Fibroblast of skin of right biceps (primary cell): ENCODE measurements around the gene ACTN3.
A peak's percentile ranks its signal among the peaks of the same experiment; 100 is the strongest.
"Not testable (repeated sequence)": the region's sequence is repeated elsewhere in the genome, so short reads cannot be mapped to it uniquely, and the experiment has no call there.

Source experiments
- DNase-seq: peaks from one replicate; pipeline ENCODE4 v3.0.0-alpha.2; 2013

Gene ACTN3

GRCh38 chr11:66546368-66546965 lies at the start of gene ACTN3:
Gene ACTN3 (plus strand): TSS chr11:66546903. CDS start chr11:66546938, 35 bp downstream.
- DNase-seq, result peak; percentile 45

- no peak for DNase-seq
Observed at GRCh38 chr11:66497206-66497605, 49.5 kb upstream of the ACTN3 start.

GRCh38 chr11:66498506-66498905 lies 48.2 kb upstream of the ACTN3 start:
- no peak for DNase-seq

- DNase-seq, result no peak
Observed at GRCh38 chr11:66505276-66505816, 41.4 kb upstream of the ACTN3 start.

- no peak for DNase-seq
Observed at GRCh38 chr11:66509131-66509561, 37.6 kb upstream of the ACTN3 start.

GRCh38 chr11:66510271-66510989 lies 36.3 kb upstream of the ACTN3 start, which contains the start of gene BBS1:
Gene BBS1 (plus strand): TSS chr11:66510635. CDS start chr11:66510660, 25 bp downstream.
- DNase-seq, result peak; percentile 79

- DNase-seq, result no peak
Observed at GRCh38 chr11:66510990-66511339, 35.7 kb upstream of the ACTN3 start.

GRCh38 chr11:66523611-66524010 lies 23.1 kb upstream of the ACTN3 start:
- DNase-seq, result no peak

GRCh38 chr11:66524304-66525040 lies 22.2 kb upstream of the ACTN3 start:
- DNase-seq, result no peak

- DNase-seq, result no peak
Observed at GRCh38 chr11:66529069-66529468, 17.6 kb upstream of the ACTN3 start.

- no peak for DNase-seq
Observed at GRCh38 chr11:66529655-66530054, 17.0 kb upstream of the ACTN3 start.

- no peak for DNase-seq
Observed at GRCh38 chr11:66530927-66531709, 15.6 kb upstream of the ACTN3 start.

GRCh38 chr11:66531841-66532240 lies 14.9 kb upstream of the ACTN3 start:
- no peak for DNase-seq

GRCh38 chr11:66532784-66533183 lies 13.9 kb upstream of the ACTN3 start:
- DNase-seq, result no peak

GRCh38 chr11:66539170-66539869 lies 7.4 kb upstream of the ACTN3 start:
- no peak for DNase-seq

GRCh38 chr11:66539870-66540213 lies 6.9 kb upstream of the ACTN3 start:
- no peak for DNase-seq

GRCh38 chr11:66540598-66540997 lies 6.1 kb upstream of the ACTN3 start:
- DNase-seq, result not testable (repeated sequence)

- no peak for DNase-seq
Observed at GRCh38 chr11:66541892-66542291, 4.8 kb upstream of the ACTN3 start.

GRCh38 chr11:66542362-66542761 lies 4.3 kb upstream of the ACTN3 start:
- no peak for DNase-seq

- DNase-seq, result peak; percentile 57
Observed at GRCh38 chr11:66543263-66544107, 3.2 kb upstream of the ACTN3 start.

GRCh38 chr11:66544952-66545351 lies 1.8 kb upstream of the ACTN3 start:
- not testable (repeated sequence) for DNase-seq
